ENCODE results near the gene AUP1.
A peak's percentile ranks its signal among the peaks of the same experiment; 100 is the strongest.
"Not testable (repeated sequence)": the region's sequence is repeated elsewhere in the genome, so short reads cannot be mapped to it uniquely, and the experiment has no call there.

Gene AUP1

GRCh38 chr2:74529357-74530238, at the start of gene AUP1, which contains the start of gene HTRA2:
TSS of gene AUP1 (minus strand) at chr2:74529706. CDS start at chr2:74529629, 77 bp downstream.
TSS of gene HTRA2 (plus strand) at chr2:74529933. CDS start at chr2:74530007, 74 bp downstream.
- peak; percentile 74 to 87 (median 78) for DNase-seq

GRCh38 chr2:74578408-74578807, 48.9 kb upstream of the AUP1 start:
- DNase-seq: no peak

- no peak for DNase-seq
Observed at GRCh38 chr2:74577448-74577847, 47.9 kb upstream of the AUP1 start.

- no peak for DNase-seq
Observed at GRCh38 chr2:74576863-74577229, 47.3 kb upstream of the AUP1 start.

- no peak for DNase-seq
Observed at GRCh38 chr2:74576211-74576862, 46.8 kb upstream of the AUP1 start.

GRCh38 chr2:74575320-74575719, 45.8 kb upstream of the AUP1 start:
- DNase-seq: no peak

GRCh38 chr2:74573747-74574562, 44.4 kb upstream of the AUP1 start:
- DNase-seq: no peak

- no peak for DNase-seq
Observed at GRCh38 chr2:74572178-74572925, 42.8 kb upstream of the AUP1 start.

- DNase-seq: no peak
Observed at GRCh38 chr2:74571058-74571457, 41.6 kb upstream of the AUP1 start.

- DNase-seq: no peak
Observed at GRCh38 chr2:74569686-74570085, 40.2 kb upstream of the AUP1 start.

- DNase-seq: no peak
Observed at GRCh38 chr2:74567881-74568280, 38.4 kb upstream of the AUP1 start.

GRCh38 chr2:74566754-74567085, 37.2 kb upstream of the AUP1 start:
- no peak for DNase-seq

- no peak for DNase-seq
Observed at GRCh38 chr2:74566076-74566753, 36.7 kb upstream of the AUP1 start.

GRCh38 chr2:74564222-74564621, 34.7 kb upstream of the AUP1 start:
- DNase-seq: no peak

- DNase-seq: no peak
Observed at GRCh38 chr2:74562126-74562775, 32.7 kb upstream of the AUP1 start.

- DNase-seq: not testable (repeated sequence)
Observed at GRCh38 chr2:74561022-74561421, 31.5 kb upstream of the AUP1 start.

GRCh38 chr2:74560591-74560990, 31.1 kb upstream of the AUP1 start:
- no peak for DNase-seq

GRCh38 chr2:74559912-74560311, 30.4 kb upstream of the AUP1 start:
- no peak for DNase-seq

- no peak for DNase-seq
Observed at GRCh38 chr2:74558284-74559230, 29.1 kb upstream of the AUP1 start.

GRCh38 chr2:74556831-74557370, 27.4 kb upstream of the AUP1 start:
- no peak for DNase-seq
